SK-N-SH (cell line): ENCODE data around the gene WDR93. TPM values are rescaled to one million over a fixed set of nuclear protein-coding genes. Genes with fewer than 3 reads are reported as not detected.

Experiments
- CTCF ChIA-PET: fragments of 300-600, 350-600 bp; formaldehyde crosslinking; extraction: SDS; loops from one replicate; lab custom pipeline; 2021; lab: Yijun Ruan, JAX
- POLR2A ChIA-PET: fragments of 350-600 bp; sonication (Branson Sonifier 250); formaldehyde crosslinking; extraction: SDS; loops from one replicate; lab custom pipeline; 2020; ENCODE audit warnings: antibody characterized with exemption, inconsistent platforms; lab: Yijun Ruan, JAX
- DNase-seq: peaks from one replicate; pipeline ENCODE4 v3.0.0; 2012
- H2AFZ ChIP-seq: fragments of 200-600 bp; sonication (generic); 2 replicates; pipeline ENCODE4 v1.8.1; 2016; ENCODE audit warnings: antibody characterized with exemption, mild to moderate bottlenecking, low read depth
- H3F3A ChIP-seq: fragments of 200-600 bp; sonication (generic); replicated peaks from 2 replicates; pipeline ENCODE3; 2016; ENCODE audit warnings: antibody characterized with exemption, mild to moderate bottlenecking; ENCODE audit not compliant: insufficient read depth
- H3K27ac ChIP-seq, 2 experiments: fragments of 200-500 bp in 1 of 2; fragments of 200-600 bp in 1 of 2; sonication (Bioruptor generic) in 1 of 2; sonication (generic), shearing (Covaris generic) in 1 of 2; 2 replicates each; pipeline versions ENCODE4 v1.5.1 to v1.6.1; 2014 to 2016; ENCODE audit warnings: low read depth in 2 of 2, inconsistent platforms in 1 of 2, low read length in 1 of 2, mild to moderate bottlenecking in 1 of 2, mixed read lengths in 1 of 2
- H3K27me3 ChIP-seq: fragments of 200-600 bp; sonication (generic), shearing (Covaris generic); 2 replicates; pipeline ENCODE4 v1.6.1; 2016; ENCODE audit warnings: mixed run types; ENCODE audit not compliant: insufficient read depth
- H3K36me3 ChIP-seq, 2 experiments: fragments of 200-500 bp in 1 of 2; fragments of 200-600 bp in 1 of 2; sonication (Bioruptor generic) in 1 of 2; sonication (generic) in 1 of 2; replicated peaks in 1 of 2; 2 replicates each; pipeline versions ENCODE3 to v1.5.1; 2014 to 2016; ENCODE audit warnings: low read length in 1 of 2, mild to moderate bottlenecking in 1 of 2; ENCODE audit not compliant: insufficient read depth in 2 of 2, control insufficient read depth in 1 of 2
- H3K4me1 ChIP-seq, 2 experiments: fragments of 200-500 bp in 1 of 2; fragments of 200-600 bp in 1 of 2; sonication (Bioruptor generic) in 1 of 2; sonication (generic), shearing (Covaris generic) in 1 of 2; 2 replicates each; pipeline versions ENCODE4 v1.5.1 to v1.6.1; 2014 to 2016; ENCODE audit warnings: low read depth in 1 of 2, low read length in 1 of 2, mixed run types in 1 of 2; ENCODE audit not compliant: insufficient read depth in 2 of 2, control insufficient read depth in 1 of 2
- H3K4me2 ChIP-seq: fragments of 200-600 bp; sonication (generic), shearing (Covaris generic); 2 replicates; pipeline ENCODE4 v1.6.1; 2017; ENCODE audit warnings: mixed run types
- H3K4me3 ChIP-seq, 2 experiments: fragments of 200-500 bp in 1 of 2; fragments of 200-600 bp in 1 of 2; sonication (Bioruptor generic) in 1 of 2; sonication (generic), shearing (Covaris generic) in 1 of 2; 2 replicates each; pipeline versions ENCODE4 v1.5.1 to v1.8.1; 2014 to 2016; ENCODE audit warnings: low read depth in 2 of 2, inconsistent platforms in 1 of 2, low read length in 1 of 2, mild to moderate bottlenecking in 1 of 2, mixed read lengths in 1 of 2, moderate library complexity in 1 of 2
- H3K79me2 ChIP-seq: fragments of 200-600 bp; sonication (generic); 2 replicates; pipeline ENCODE4 v1.8.1; 2017; ENCODE audit warnings: mild to moderate bottlenecking; ENCODE audit not compliant: insufficient read depth
- H3K9ac ChIP-seq: fragments of 200-600 bp; sonication (generic); 2 replicates; pipeline ENCODE4 v1.6.1; 2017; ENCODE audit warnings: mixed run types
- H3K9me2 ChIP-seq: fragments of 200-600 bp; sonication (generic); 2 replicates; pipeline ENCODE4 v1.6.1; 2017; ENCODE audit warnings: mixed run types
- H3K9me3 ChIP-seq: fragments of 200-600 bp; sonication (generic); 2 replicates; pipeline ENCODE4 v1.6.1; 2017; ENCODE audit warnings: mixed run types, mild to moderate bottlenecking, moderate library complexity
- H4K20me1 ChIP-seq: fragments of 200-600 bp; sonication (generic); 2 replicates; pipeline ENCODE4 v1.6.1; 2017; ENCODE audit warnings: mild to moderate bottlenecking, mixed run types; ENCODE audit not compliant: insufficient read depth
- EP300 ChIP-seq, 2 experiments: IDR thresholded peaks; 2 replicates each; pipeline versions ENCODE4 v1.4.0 to v1.6.1; 2012; ENCODE audit warnings: borderline replicate concordance in 1 of 2, low read depth in 1 of 2, low read length in 1 of 2
- EZH2phosphoT487 ChIP-seq: fragments of 200-600 bp; sonication (generic); IDR thresholded peaks from 2 replicates; pipeline ENCODE4 v1.6.1; 2017; ENCODE audit warnings: low read depth, mixed run types, mild to moderate bottlenecking, antibody characterized with exemption, moderate library complexity, borderline replicate concordance
- FOSL2 ChIP-seq: IDR thresholded peaks from 2 replicates; pipeline ENCODE4 v1.4.0; 2012; ENCODE audit warnings: low read depth, mild to moderate bottlenecking, moderate library complexity, borderline replicate concordance
- GABPA ChIP-seq: IDR thresholded peaks from 2 replicates; pipeline ENCODE4 v1.4.0; 2012; ENCODE audit warnings: low read depth, mild to moderate bottlenecking
- GATA2 ChIP-seq: sonication (generic); formaldehyde crosslinking; IDR thresholded peaks from 2 replicates; pipeline ENCODE4 v1.5.0; 2020; ENCODE audit warnings: mild to moderate bottlenecking, missing genetic modification reagents
- NFIC ChIP-seq: IDR thresholded peaks from 2 replicates; pipeline ENCODE4 v1.4.0; 2012; ENCODE audit warnings: borderline replicate concordance
- POLR2AphosphoS5 ChIP-seq: IDR thresholded peaks from 2 replicates; pipeline ENCODE4 v1.6.1; 2012; ENCODE audit warnings: low read depth, low read length
- RAD21 ChIP-seq: IDR thresholded peaks from 2 replicates; pipeline ENCODE4 v1.6.1; 2012; ENCODE audit warnings: mild to moderate bottlenecking, low read length
- RFX5 ChIP-seq: IDR thresholded peaks from 2 replicates; pipeline ENCODE4 v1.6.1; 2012; ENCODE audit warnings: mild to moderate bottlenecking, improper control_type of control experiment, low read length
- TAF1 ChIP-seq: IDR thresholded peaks from 2 replicates; pipeline ENCODE4 v1.6.1; 2012; ENCODE audit warnings: low read depth, mild to moderate bottlenecking, low read length, moderate library complexity, borderline replicate concordance
- TCF12 ChIP-seq: IDR thresholded peaks from 2 replicates; pipeline ENCODE4 v1.4.0; 2012
- WGBS: methylation state at CpG from one replicate; pipeline ENCODE4 v1.1.6; 2017; ENCODE audit warnings: low lambda C conversion rate; 5-methylcytosine and 5-hydroxymethylcytosine counted together
- polyA plus RNA-seq, 3 experiments: library from polyadenylated mRNA; depleted of rRNA; stranded (reverse); fragments of >200 nt; gene quantifications; 2 replicates each; pipeline ENCODE4 v1.2.3, GENCODE V29; 2012
- TF ChIP-seq, protein P1 (sequence below): IDR thresholded peaks from 2 replicates; pipeline ENCODE4 v1.4.0; 2012; ENCODE audit warnings: low read depth, borderline replicate concordance
- TF ChIP-seq, protein P2 (sequence below): IDR thresholded peaks from 2 replicates; pipeline ENCODE4 v1.6.1; 2012; ENCODE audit warnings: mild to moderate bottlenecking, low read depth, low read length, moderate library complexity
- TF ChIP-seq, protein P3 (sequence below): IDR thresholded peaks from 2 replicates; pipeline ENCODE4 v1.4.0; 2012; ENCODE audit warnings: low read depth
- TF ChIP-seq, protein P4 (sequence below): fragments of 150-350 bp; IDR thresholded peaks from 2 replicates; pipeline ENCODE4 v1.6.1; 2016; ENCODE audit warnings: mild to moderate bottlenecking, low read depth, low read length

The WDR93 gene
- polyA plus RNA-seq, 1 of the 3 experiments (the other 2 are of a cell fraction) = 0.35 TPM

DNA sequence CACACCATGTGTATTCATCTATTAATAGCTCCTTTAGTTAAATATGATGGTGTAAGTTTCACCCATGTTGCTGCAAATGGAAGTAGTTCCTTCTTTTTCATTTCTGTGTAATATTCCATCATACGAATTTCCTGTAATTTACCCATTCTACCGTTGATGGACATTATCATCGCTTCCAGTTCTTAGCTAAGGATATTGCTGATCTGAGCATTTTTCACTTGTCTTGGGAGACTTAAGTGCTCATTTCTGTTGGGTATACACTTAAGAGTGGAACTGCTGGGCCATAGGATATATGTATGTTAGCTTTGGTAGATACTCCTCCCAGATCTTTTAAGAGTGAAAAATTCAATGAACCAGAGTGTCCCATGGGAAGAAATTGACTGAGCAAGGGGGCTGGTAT lies 22.4 kb upstream of the WDR93 start:
- Histone ChIP-seq H3K27me3 (no peaks in the 10 kb centered on the region), H3K4me2 (no peak overlapping the region), H3K36me3 (no peaks in the 10 kb centered on the region), H3K9me2 (no peaks in the 10 kb centered on the region), H3K9me3 (no peaks in the 10 kb centered on the region), H2AFZ (no peak overlapping the region), H3K27ac (no peak overlapping the region), H3K4me1 (peaks cover 1 to 25% of the 10 kb centered on the region in 2 experiments; a peak in 2 of 4 replicates), H3K9ac (no peak overlapping the region), H3F3A (peaks cover 9% of the 10 kb centered on the region), H3K4me3 (no peak overlapping the region), H4K20me1 (no peaks in the 10 kb centered on the region), H3K79me2 (no peaks in the 10 kb centered on the region)
- TF ChIP-seq TAF1 (no peak), RAD21 (no peak), EZH2phosphoT487 (no peak), NFIC (no peak), FOSL2 (no peak), TCF12 (no peak), RFX5 (no peak), EP300 (IDR thresholded peaks at IDR 0.05; ENCODE audit: borderline replicate concordance in 1 of 2, low read depth in 1 of 2, low read length in 1 of 2) (no peak), GATA2 (CRISPR knock-in tag) (no peak), POLR2AphosphoS5 (no peak), GABPA (no peak)
- TF ChIP-seq, protein P1, sequence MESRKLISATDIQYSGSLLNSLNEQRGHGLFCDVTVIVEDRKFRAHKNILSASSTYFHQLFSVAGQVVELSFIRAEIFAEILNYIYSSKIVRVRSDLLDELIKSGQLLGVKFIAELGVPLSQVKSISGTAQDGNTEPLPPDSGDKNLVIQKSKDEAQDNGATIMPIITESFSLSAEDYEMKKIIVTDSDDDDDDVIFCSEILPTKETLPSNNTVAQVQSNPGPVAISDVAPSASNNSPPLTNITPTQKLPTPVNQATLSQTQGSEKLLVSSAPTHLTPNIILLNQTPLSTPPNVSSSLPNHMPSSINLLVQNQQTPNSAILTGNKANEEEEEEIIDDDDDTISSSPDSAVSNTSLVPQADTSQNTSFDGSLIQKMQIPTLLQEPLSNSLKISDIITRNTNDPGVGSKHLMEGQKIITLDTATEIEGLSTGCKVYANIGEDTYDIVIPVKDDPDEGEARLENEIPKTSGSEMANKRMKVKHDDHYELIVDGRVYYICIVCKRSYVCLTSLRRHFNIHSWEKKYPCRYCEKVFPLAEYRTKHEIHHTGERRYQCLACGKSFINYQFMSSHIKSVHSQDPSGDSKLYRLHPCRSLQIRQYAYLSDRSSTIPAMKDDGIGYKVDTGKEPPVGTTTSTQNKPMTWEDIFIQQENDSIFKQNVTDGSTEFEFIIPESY = no peak
- TF ChIP-seq, protein P2, sequence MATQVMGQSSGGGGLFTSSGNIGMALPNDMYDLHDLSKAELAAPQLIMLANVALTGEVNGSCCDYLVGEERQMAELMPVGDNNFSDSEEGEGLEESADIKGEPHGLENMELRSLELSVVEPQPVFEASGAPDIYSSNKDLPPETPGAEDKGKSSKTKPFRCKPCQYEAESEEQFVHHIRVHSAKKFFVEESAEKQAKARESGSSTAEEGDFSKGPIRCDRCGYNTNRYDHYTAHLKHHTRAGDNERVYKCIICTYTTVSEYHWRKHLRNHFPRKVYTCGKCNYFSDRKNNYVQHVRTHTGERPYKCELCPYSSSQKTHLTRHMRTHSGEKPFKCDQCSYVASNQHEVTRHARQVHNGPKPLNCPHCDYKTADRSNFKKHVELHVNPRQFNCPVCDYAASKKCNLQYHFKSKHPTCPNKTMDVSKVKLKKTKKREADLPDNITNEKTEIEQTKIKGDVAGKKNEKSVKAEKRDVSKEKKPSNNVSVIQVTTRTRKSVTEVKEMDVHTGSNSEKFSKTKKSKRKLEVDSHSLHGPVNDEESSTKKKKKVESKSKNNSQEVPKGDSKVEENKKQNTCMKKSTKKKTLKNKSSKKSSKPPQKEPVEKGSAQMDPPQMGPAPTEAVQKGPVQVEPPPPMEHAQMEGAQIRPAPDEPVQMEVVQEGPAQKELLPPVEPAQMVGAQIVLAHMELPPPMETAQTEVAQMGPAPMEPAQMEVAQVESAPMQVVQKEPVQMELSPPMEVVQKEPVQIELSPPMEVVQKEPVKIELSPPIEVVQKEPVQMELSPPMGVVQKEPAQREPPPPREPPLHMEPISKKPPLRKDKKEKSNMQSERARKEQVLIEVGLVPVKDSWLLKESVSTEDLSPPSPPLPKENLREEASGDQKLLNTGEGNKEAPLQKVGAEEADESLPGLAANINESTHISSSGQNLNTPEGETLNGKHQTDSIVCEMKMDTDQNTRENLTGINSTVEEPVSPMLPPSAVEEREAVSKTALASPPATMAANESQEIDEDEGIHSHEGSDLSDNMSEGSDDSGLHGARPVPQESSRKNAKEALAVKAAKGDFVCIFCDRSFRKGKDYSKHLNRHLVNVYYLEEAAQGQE = no peak
- TF ChIP-seq, protein P3, sequence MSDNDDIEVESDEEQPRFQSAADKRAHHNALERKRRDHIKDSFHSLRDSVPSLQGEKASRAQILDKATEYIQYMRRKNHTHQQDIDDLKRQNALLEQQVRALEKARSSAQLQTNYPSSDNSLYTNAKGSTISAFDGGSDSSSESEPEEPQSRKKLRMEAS = no peak
- TF ChIP-seq, protein P4, sequence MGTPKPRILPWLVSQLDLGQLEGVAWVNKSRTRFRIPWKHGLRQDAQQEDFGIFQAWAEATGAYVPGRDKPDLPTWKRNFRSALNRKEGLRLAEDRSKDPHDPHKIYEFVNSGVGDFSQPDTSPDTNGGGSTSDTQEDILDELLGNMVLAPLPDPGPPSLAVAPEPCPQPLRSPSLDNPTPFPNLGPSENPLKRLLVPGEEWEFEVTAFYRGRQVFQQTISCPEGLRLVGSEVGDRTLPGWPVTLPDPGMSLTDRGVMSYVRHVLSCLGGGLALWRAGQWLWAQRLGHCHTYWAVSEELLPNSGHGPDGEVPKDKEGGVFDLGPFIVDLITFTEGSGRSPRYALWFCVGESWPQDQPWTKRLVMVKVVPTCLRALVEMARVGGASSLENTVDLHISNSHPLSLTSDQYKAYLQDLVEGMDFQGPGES = no peak
- DNase-seq = no peak
- 96% methylated on average over 3 of the region's 3 CpGs for WGBS
- POLR2A ChIA-PET = no interaction called here
- CTCF ChIA-PET = interaction anchor here (1.7 kb wide), 1 partner anchor 21 kb away, joined by 8 read pairs; no protein-coding TSS in a partner anchor
